T-cell (primary cell): Measurements from ENCODE around the gene TDP1. TPM values are rescaled to one million over a fixed set of nuclear protein-coding genes. Genes with fewer than 3 reads are reported as not detected.

ENCODE experiments used
- ATAC-seq, 4 experiments: fragments of 200-7000 bp in 3 of 4; fragments of 150-1000 bp in 1 of 4; cut with Tn5 transposase; replicated peaks in 1 of 4; 1 replicate in 3 of 4; 2 replicates in 1 of 4; pipeline ENCODE4 v1.10.0; 2021; ENCODE audit warnings: moderate library complexity in 3 of 4, mild to moderate bottlenecking in 2 of 4, moderate number of reproducible peaks in 1 of 4
- CTCF ChIA-PET, 2 donors: fragments of 300-600 bp; sonication (Branson Sonifier 250); formaldehyde crosslinking; loops; one replicate each; lab custom pipeline; 2022; ENCODE audit warnings: antibody characterized with exemption in 2 of 2; lab: Charles Lee
- POLR2A ChIA-PET, 2 donors: fragments of 300-600 bp; sonication (Branson Sonifier 250); formaldehyde crosslinking; loops; one replicate each; lab custom pipeline; 2022; ENCODE audit warnings: antibody characterized with exemption in 2 of 2; lab: Charles Lee
- DNase-seq, 35 experiments: peaks; one replicate each; pipeline versions ENCODE4 v3.0.0 to v3.0.0-alpha.2; 2013 to 2023
- H3K27ac ChIP-seq: one replicate; pipeline ENCODE4 v1.5.1; 2013; ENCODE audit warnings: low read length
- H3K27me3 ChIP-seq, 2 experiments: replicated peaks in 1 of 2; 1 replicate in 1 of 2; 2 replicates in 1 of 2; pipeline versions ENCODE4 v1.6.1 to v1.7.0; 2013; ENCODE audit warnings: low read length in 1 of 2, mixed read lengths in 1 of 2; ENCODE audit not compliant: control insufficient read depth in 2 of 2, insufficient read depth in 2 of 2; ENCODE audit errors: extremely low read depth in 1 of 2
- H3K36me3 ChIP-seq, 2 donors: 1 replicate in 1 of 2; 2 replicates in 1 of 2; pipeline versions ENCODE4 v1.6.1 to v1.7.0; 2013; ENCODE audit warnings: low read length in 1 of 2; ENCODE audit not compliant: control insufficient read depth in 2 of 2, insufficient read depth in 1 of 2; ENCODE audit errors: extremely low read depth in 1 of 2
- H3K4me1 ChIP-seq, 2 experiments: 1 replicate in 1 of 2; 2 replicates in 1 of 2; pipeline versions ENCODE4 v1.6.1 to v1.7.0; 2013; ENCODE audit warnings: low read length in 2 of 2, mixed read lengths in 1 of 2; ENCODE audit not compliant: insufficient read depth in 2 of 2, control insufficient read depth in 1 of 2; ENCODE audit errors: extremely low read depth in 1 of 2
- H3K4me3 ChIP-seq, 2 donors: 1 replicate in 1 of 2; 2 replicates in 1 of 2; pipeline versions ENCODE4 v1.5.1 to v1.7.0; 2013; ENCODE audit warnings: mild to moderate bottlenecking in 2 of 2, low read length in 1 of 2, moderate library complexity in 1 of 2; ENCODE audit not compliant: control insufficient read depth in 1 of 2; ENCODE audit errors: extremely low read depth in 1 of 2
- H3K9me3 ChIP-seq: 2 replicates; pipeline ENCODE4 v1.7.0; 2013
- H3K27ac Mint-ChIP-seq, 2 donors: one replicate each; pipeline ENCODE4 v1.8.0; 2020 to 2021; ENCODE audit warnings: mild to moderate bottlenecking in 2 of 2, mixed read lengths in 2 of 2
- H3K27me3 Mint-ChIP-seq, 2 donors: one replicate each; pipeline ENCODE4 v1.8.0; 2021 to 2022; ENCODE audit warnings: mixed read lengths in 2 of 2
- H3K36me3 Mint-ChIP-seq: one replicate; pipeline ENCODE4 v1.8.0; 2021; ENCODE audit warnings: mixed read lengths
- H3K4me1 Mint-ChIP-seq, 3 donors: one replicate each; pipeline ENCODE4 v1.8.0; 2020 to 2022; ENCODE audit warnings: mixed read lengths in 3 of 3, mild to moderate bottlenecking in 1 of 3
- H3K4me3 Mint-ChIP-seq, 3 donors: one replicate each; pipeline ENCODE4 v1.8.0; 2020 to 2022; ENCODE audit warnings: mild to moderate bottlenecking in 3 of 3, mixed read lengths in 3 of 3, moderate library complexity in 3 of 3
- H3K9me3 Mint-ChIP-seq, 3 donors: one replicate each; pipeline ENCODE4 v1.8.0; 2020 to 2022; ENCODE audit warnings: mixed read lengths in 3 of 3
- WGBS: methylation state at CpG from one replicate; pipeline ENCODE4 v1.1.5; 2013; ENCODE audit warnings: missing lambda C conversion rate; ENCODE audit not compliant: insufficient coverage; 5-methylcytosine and 5-hydroxymethylcytosine counted together
- total RNA-seq, 35 experiments: library from RNA in 6 of 35; stranded (reverse) in 6 of 35; fragments of 120-200 nt in 1 of 35; gene quantifications; one replicate each; pipeline versions ENCODE4 v1.2.1 to v1.2.4 and lab custom pipeline; 2013 to 2026

The TDP1 gene
- total RNA-seq, 5 donors from 2014 or later (not counting 1 experiment from before 2014, with no cell fraction given) = 42.8 to 72.9 (median 44.4) TPM

GRCh38 chr14:90003526-90004307, 48.0 kb downstream of the TDP1 start:
- Histone ChIP-seq H3K27ac (no peak overlapping the region), H3K36me3 (peaks cover 4 to 35% of the 10 kb centered on the region in 2 donors), H3K4me3 (no peak overlapping the region), H3K4me1 (no peaks in the 10 kb centered on the region), H3K27me3 (no peaks in the 10 kb centered on the region), H3K9me3 (no peaks in the 10 kb centered on the region)
- Mint-ChIP-seq H3K9me3 (no peaks in the 10 kb centered on the region), H3K4me3 (no peak overlapping the region), H3K27ac (no peak overlapping the region), H3K36me3 (peaks cover 63% of the 10 kb centered on the region), H3K4me1 (peaks cover 0 to 10% (median 8%) of the 10 kb centered on the region in 3 donors), H3K27me3 (no peaks in the 10 kb centered on the region)
- DNase-seq (no peak), ATAC-seq (no peak)
- ChIA-PET POLR2A (no interaction called here), CTCF (no interaction called here)
- 81% methylated on average over 3 of the region's 6 CpGs for WGBS

DNA sequence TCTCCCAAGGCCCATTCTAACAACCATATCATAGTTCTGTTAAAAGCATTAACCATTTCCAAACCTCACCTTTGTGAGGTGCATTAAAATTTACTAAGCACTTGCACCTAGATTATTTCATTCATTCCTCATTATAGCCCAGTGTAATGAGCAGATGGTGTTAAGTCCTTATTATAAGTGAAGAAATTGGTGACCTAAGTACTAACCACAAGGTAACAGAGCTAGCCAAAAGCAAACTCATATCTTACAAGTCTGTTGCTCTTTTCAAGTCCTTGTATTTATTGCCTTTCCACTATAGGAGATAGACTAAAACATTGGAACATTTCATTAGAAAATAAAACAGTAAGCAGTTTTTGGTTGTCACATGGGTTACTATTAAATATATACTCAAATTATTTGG, 49.7 kb downstream of the TDP1 start:
- H3K27me3 ChIP-seq = no peaks in the 10 kb centered on the region
- no peak overlapping the region for H3K27ac ChIP-seq
- ChIA-PET POLR2A (no interaction called here), CTCF (no interaction called here)
- H3K4me3 Mint-ChIP-seq = no peak overlapping the region
- no peak for ATAC-seq
- H3K9me3 ChIP-seq = no peaks in the 10 kb centered on the region
- no peak for DNase-seq
- H3K36me3 Mint-ChIP-seq = peaks cover 70% of the 10 kb centered on the region
- no peak overlapping the region for H3K27ac Mint-ChIP-seq
- peaks cover 7 to 30% of the 10 kb centered on the region in 2 donors for H3K36me3 ChIP-seq
- H3K4me1 Mint-ChIP-seq = peaks cover 0 to 10% (median 8%) of the 10 kb centered on the region in 3 donors
- H3K9me3 Mint-ChIP-seq = no peaks in the 10 kb centered on the region
- no peak overlapping the region for H3K4me3 ChIP-seq
- H3K4me1 ChIP-seq = no peaks in the 10 kb centered on the region
- H3K27me3 Mint-ChIP-seq = no peaks in the 10 kb centered on the region

DNA sequence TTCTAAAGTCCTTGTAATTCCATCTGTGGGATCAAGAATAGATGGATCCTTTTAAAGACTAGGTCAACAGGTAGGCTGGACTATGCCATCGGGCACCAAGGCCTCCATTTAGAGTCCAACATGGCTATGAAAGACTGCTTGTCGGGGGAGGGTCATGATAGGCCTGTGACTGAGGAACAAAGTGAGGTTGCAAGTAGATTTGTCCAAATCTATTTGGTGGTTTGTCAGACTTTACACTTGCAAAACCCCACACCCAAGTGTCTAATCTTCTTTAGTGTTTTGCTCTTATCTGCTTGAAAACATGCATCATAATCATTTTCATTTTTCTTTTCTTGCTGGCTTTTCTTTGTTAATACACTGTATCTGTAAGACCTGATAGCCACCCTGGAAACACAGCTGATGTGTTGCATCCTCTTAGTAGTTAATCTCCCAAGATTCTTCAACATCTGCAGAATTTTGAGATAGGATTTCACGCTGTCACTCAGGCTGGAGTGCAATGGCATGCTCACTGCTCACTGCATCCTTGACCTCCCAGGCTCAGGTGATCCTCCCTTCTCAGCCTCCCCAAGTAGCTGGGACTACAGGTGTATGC, 50.3 kb downstream of the TDP1 start:
- no peak overlapping the region for H3K27ac Mint-ChIP-seq
- DNase-seq (no peak), ATAC-seq (no peak)
- H3K4me3 Mint-ChIP-seq = no peak overlapping the region
- Histone ChIP-seq H3K36me3 (peaks cover 7 to 30% of the 10 kb centered on the region in 2 donors), H3K27ac (no peak overlapping the region), H3K4me3 (no peak overlapping the region), H3K4me1 (no peaks in the 10 kb centered on the region), H3K9me3 (no peaks in the 10 kb centered on the region), H3K27me3 (no peaks in the 10 kb centered on the region)
- ChIA-PET CTCF (no interaction called here), POLR2A (no interaction called here)
- 100% methylated on average over 1 of the region's 3 CpGs for WGBS
- no peaks in the 10 kb centered on the region for H3K9me3 Mint-ChIP-seq
- peaks cover 0 to 10% (median 8%) of the 10 kb centered on the region in 3 donors for H3K4me1 Mint-ChIP-seq
- H3K36me3 Mint-ChIP-seq = peaks cover 76% of the 10 kb centered on the region
- H3K27me3 Mint-ChIP-seq = no peaks in the 10 kb centered on the region

- H3K27me3 ChIP-seq = no peaks in the 10 kb centered on the region
- no peak overlapping the region for H3K4me3 Mint-ChIP-seq
- no peak overlapping the region for H3K4me3 ChIP-seq
- H3K4me1 Mint-ChIP-seq = peaks cover 0 to 7% (median 2%) of the 10 kb centered on the region in 3 donors
- no peaks in the 10 kb centered on the region for H3K9me3 ChIP-seq
- ATAC-seq = no peak
- no peaks in the 10 kb centered on the region for H3K4me1 ChIP-seq
- H3K27ac ChIP-seq = no peak overlapping the region
- no peaks in the 10 kb centered on the region for H3K27me3 Mint-ChIP-seq
- POLR2A ChIA-PET = interaction anchor here in 1 of 2 donors (0.6 kb wide), 1 partner anchor 315 kb away, joined by 3 read pairs; no protein-coding TSS in a partner anchor
- H3K9me3 Mint-ChIP-seq = no peaks in the 10 kb centered on the region
- H3K27ac Mint-ChIP-seq = no peak overlapping the region
- no peak for DNase-seq
- peaks cover 85% of the 10 kb centered on the region for H3K36me3 Mint-ChIP-seq
- peaks cover 13 to 59% of the 10 kb centered on the region in 2 donors for H3K36me3 ChIP-seq
- CTCF ChIA-PET = no interaction called here
- 100% methylated on average over 2 of the region's 4 CpGs for WGBS
Observed at GRCh38 chr14:90017371-90017770, 61.6 kb downstream of the TDP1 start.

DNA sequence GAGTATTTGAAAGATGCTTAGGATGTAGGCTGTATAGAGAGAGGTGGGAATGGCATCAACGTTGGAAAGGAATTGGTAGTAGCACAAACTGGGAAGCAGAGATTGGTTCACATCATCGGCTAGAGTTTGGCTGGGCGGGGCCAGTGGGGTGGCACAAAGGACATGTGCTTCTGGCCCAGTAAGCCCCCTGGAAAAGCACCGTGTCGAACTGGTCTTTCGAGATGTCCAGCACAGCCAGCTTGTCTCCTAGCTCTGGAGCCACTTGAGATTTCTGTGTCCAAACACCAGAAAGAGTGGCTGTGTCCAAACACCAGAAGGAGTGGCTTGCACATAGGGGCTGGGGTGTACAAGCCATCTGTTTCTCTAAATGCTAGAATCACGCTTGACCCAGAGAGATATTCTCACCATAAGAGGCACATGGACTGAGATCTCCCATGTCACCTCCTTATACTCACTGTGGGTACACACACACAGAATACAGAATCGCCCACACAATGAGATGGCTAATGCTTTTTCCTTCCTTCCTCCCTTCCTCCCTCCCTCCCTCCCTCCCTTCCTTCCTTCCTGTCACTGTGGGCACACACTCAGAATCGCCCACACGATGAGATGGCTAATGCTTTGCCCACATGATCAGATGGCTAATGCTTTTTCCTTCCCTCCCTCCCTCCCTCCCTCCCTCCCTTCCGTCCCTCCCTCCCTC, 64.2 kb downstream of the TDP1 start:
- no peaks in the 10 kb centered on the region for H3K27me3 Mint-ChIP-seq
- H3K4me1 ChIP-seq = no peaks in the 10 kb centered on the region
- ATAC-seq (no peak), DNase-seq (no peak)
- H3K27ac Mint-ChIP-seq = no peak overlapping the region
- no peak overlapping the region for H3K4me3 Mint-ChIP-seq
- H3K27ac ChIP-seq = no peak overlapping the region
- no peaks in the 10 kb centered on the region for H3K27me3 ChIP-seq
- no peak overlapping the region for H3K4me3 ChIP-seq
- H3K36me3 Mint-ChIP-seq = peaks cover 86% of the 10 kb centered on the region
- no peaks in the 10 kb centered on the region for H3K9me3 Mint-ChIP-seq
- ChIA-PET POLR2A (no interaction called here), CTCF (no interaction called here)
- no peaks in the 10 kb centered on the region for H3K9me3 ChIP-seq
- peaks cover 0 to 7% (median 2%) of the 10 kb centered on the region in 3 donors for H3K4me1 Mint-ChIP-seq
- H3K36me3 ChIP-seq = peaks cover 6 to 71% of the 10 kb centered on the region in 2 donors
- WGBS = 96% methylated on average over 8 of the region's 11 CpGs

- ATAC-seq (no peak), DNase-seq (no peak)
- 93% methylated on average over 6 of the region's 7 CpGs for WGBS
- POLR2A ChIA-PET = no interaction called here
- H3K27ac ChIP-seq = no peak overlapping the region
- Mint-ChIP-seq H3K4me3 (no peak overlapping the region), H3K36me3 (peaks cover 82% of the 10 kb centered on the region), H3K9me3 (no peaks in the 10 kb centered on the region), H3K27me3 (no peaks in the 10 kb centered on the region), H3K4me1 (peaks cover 0 to 7% (median 2%) of the 10 kb centered on the region in 3 donors), H3K27ac (no peak overlapping the region)
- peaks cover 3 to 72% of the 10 kb centered on the region in 2 donors for H3K36me3 ChIP-seq
- no peaks in the 10 kb centered on the region for H3K9me3 ChIP-seq
- no peak overlapping the region for H3K4me3 ChIP-seq
- no peaks in the 10 kb centered on the region for H3K4me1 ChIP-seq
- CTCF ChIA-PET = interaction anchor here in 1 of 2 donors (0.5 kb wide), 1 partner anchor 23 kb away, joined by 8 read pairs; no protein-coding TSS in a partner anchor
- no peaks in the 10 kb centered on the region for H3K27me3 ChIP-seq
Observed at GRCh38 chr14:90023176-90023896, 67.6 kb downstream of the TDP1 start.
